Chondrocyte (in vitro differentiated cells): Measurements from ENCODE around the gene ARTN. TPM values are rescaled to one million over a fixed set of nuclear protein-coding genes. Genes with fewer than 3 reads are reported as not detected.
A peak's percentile ranks its signal among the peaks of the same experiment; 100 is the strongest.

Experiments used
- DNase-seq: peaks from one replicate; pipeline ENCODE4 v3.0.0; 2021; ENCODE audit warnings: mixed read lengths, low spot score
- H3K27ac Mint-ChIP-seq: one replicate; pipeline ENCODE4 v1.8.0; 2021; ENCODE audit warnings: mild to moderate bottlenecking, moderate library complexity, mixed read lengths; ENCODE audit not compliant: unreplicated experiment
- H3K27me3 Mint-ChIP-seq: 2 replicates; pipeline ENCODE4 v1.8.0; 2021; ENCODE audit warnings: low read depth, mixed read lengths
- H3K36me3 Mint-ChIP-seq: 2 replicates; pipeline ENCODE4 v1.8.0; 2021; ENCODE audit warnings: low read depth, mixed read lengths
- H3K4me1 Mint-ChIP-seq: 2 replicates; pipeline ENCODE4 v1.8.0; 2021; ENCODE audit warnings: low read depth, mild to moderate bottlenecking, mixed read lengths
- H3K4me3 Mint-ChIP-seq: one replicate; pipeline ENCODE4 v1.8.0; 2021; ENCODE audit warnings: mild to moderate bottlenecking, moderate library complexity, mixed read lengths; ENCODE audit not compliant: unreplicated experiment
- H3K9me3 Mint-ChIP-seq: 2 replicates; pipeline ENCODE4 v1.8.0; 2021; ENCODE audit warnings: low read depth, mixed read lengths
- CTCF ChIP-seq: fragments of 200-600 bp; sonication (generic); IDR thresholded peaks from 2 replicates; pipeline ENCODE4 v1.5.0; 2021; ENCODE audit warnings: antibody characterized with exemption, mild to moderate bottlenecking, moderate library complexity
- total RNA-seq: library from RNA; stranded (reverse); gene quantifications from 3 replicates; pipeline ENCODE4 v1.2.1, GENCODE V29; 2021

Gene ARTN
- total RNA-seq, 1 donor from 2014 or later: 0.50 TPM

DNA sequence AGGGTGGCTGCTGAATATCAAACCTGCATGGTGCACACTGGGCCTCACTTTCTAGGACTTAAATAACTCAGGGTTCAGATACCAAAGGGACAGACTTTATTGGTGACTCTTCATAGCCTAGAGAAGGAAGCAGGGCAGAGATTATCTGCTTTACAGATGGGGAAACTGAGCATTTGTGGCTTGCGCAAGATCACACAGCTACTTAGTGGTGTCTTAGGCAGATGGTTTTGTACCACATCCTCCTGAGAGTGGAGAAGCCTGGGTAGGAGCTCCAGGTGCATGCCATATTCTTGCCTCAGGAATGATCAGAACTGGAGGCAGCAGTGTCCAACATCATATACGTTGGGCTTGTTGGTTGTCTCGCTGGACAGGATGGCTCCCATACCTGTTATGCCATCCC lies 29.4 kb downstream of the ARTN start:
- DNase-seq: no peak
- Mint-ChIP-seq H3K4me3 (no peak overlapping the region), H3K27me3 (no peaks in the 10 kb centered on the region), H3K4me1 (no peaks in the 10 kb centered on the region), H3K9me3 (peaks cover 2% of the 10 kb centered on the region), H3K36me3 (peaks cover 27% of the 10 kb centered on the region), H3K27ac (no peak overlapping the region)
- no peak for TF ChIP-seq CTCF

DNA sequence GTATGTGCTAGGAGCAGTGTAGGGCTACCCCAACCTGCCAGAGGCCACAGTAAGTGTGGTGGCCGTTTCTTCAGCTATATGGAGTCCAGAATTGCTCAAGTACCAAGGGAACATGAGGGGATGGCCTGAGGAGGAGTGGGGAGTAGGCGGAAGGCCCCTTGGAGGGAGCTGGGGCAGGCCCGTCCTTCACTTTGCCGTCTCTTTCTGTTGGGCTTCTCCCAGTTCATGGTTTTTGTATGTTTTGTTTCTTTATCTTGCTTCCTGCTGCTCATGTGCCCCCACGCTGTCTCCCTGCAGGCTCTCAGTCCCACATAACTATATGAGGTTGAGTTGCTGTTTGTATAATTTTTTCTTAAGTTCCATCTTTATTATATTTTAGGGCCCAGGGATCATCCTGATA lies 30.3 kb downstream of the ARTN start:
- H3K4me1 Mint-ChIP-seq: no peaks in the 10 kb centered on the region
- H3K27ac Mint-ChIP-seq: no peak overlapping the region
- TF ChIP-seq CTCF: no peak
- H3K4me3 Mint-ChIP-seq: no peak overlapping the region
- no peak for DNase-seq
- peaks cover 20% of the 10 kb centered on the region for H3K36me3 Mint-ChIP-seq
- H3K27me3 Mint-ChIP-seq: no peaks in the 10 kb centered on the region
- peaks cover 7% of the 10 kb centered on the region for H3K9me3 Mint-ChIP-seq

- no peak overlapping the region for H3K4me3 Mint-ChIP-seq
- no peak overlapping the region for H3K27ac Mint-ChIP-seq
- DNase-seq: no peak
- no peaks in the 10 kb centered on the region for H3K27me3 Mint-ChIP-seq
- H3K4me1 Mint-ChIP-seq: peaks cover 11% of the 10 kb centered on the region
- peaks cover 7% of the 10 kb centered on the region for H3K9me3 Mint-ChIP-seq
- TF ChIP-seq CTCF: no peak
- H3K36me3 Mint-ChIP-seq: peaks cover 18% of the 10 kb centered on the region
These were observed 31.7 kb downstream of the ARTN start for GRCh38 chr1:43965316-43965715.

DNA sequence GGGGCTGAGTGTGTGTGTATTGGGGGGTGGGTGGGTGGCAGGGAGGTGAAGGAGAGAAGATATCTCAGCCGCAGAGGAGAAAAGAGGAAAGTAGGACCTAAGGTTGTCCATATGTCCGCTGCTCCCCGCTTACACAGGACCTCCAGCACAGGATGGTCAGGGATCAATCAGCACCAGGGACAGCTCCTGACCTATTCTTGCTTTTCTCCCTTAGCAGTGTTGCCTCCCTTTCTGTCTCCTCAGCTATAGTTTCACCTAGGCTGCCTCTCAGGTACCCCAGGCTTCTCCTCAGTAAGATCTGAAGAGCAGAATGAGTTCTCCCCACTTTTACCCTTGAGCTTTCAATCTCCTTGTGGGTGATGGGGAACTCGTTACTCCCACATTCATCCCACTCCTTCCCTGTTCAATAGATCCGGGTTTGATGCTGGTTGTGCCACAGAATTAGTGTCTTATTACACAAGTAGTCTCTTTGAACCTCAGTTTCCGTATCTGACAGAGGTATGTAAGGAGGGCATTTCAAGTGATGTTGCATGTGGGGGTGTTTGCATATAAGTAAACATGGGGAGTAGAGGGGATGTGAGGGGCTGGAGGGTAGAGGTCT lies 34.8 kb downstream of the ARTN start:
- H3K9me3 Mint-ChIP-seq: peaks cover 7% of the 10 kb centered on the region
- DNase-seq: no peak
- no peaks in the 10 kb centered on the region for H3K27me3 Mint-ChIP-seq
- peaks cover 9% of the 10 kb centered on the region for H3K36me3 Mint-ChIP-seq
- no peak overlapping the region for H3K4me3 Mint-ChIP-seq
- peaks cover 19% of the 10 kb centered on the region for H3K4me1 Mint-ChIP-seq
- no peak overlapping the region for H3K27ac Mint-ChIP-seq
- no peak for TF ChIP-seq CTCF

- peak overlapping the region; percentile 71 for H3K27ac Mint-ChIP-seq
- no peaks in the 10 kb centered on the region for H3K27me3 Mint-ChIP-seq
- DNase-seq: no peak
- peak overlapping the region; percentile 98 for H3K4me3 Mint-ChIP-seq
- H3K4me1 Mint-ChIP-seq: peaks cover 26% of the 10 kb centered on the region
- no peak for TF ChIP-seq CTCF
- H3K9me3 Mint-ChIP-seq: peaks cover 7% of the 10 kb centered on the region
- H3K36me3 Mint-ChIP-seq: peaks cover 9% of the 10 kb centered on the region
These were observed 35.8 kb downstream of the ARTN start for GRCh38 chr1:43969416-43969745.
